Occipital lobe (tissue), 2 donors: ENCODE data around the gene NSMF. TPM values are rescaled to one million over a fixed set of nuclear protein-coding genes. Genes with fewer than 3 reads are reported as not detected.

Experiments used
- DNase-seq: peaks from one replicate; lab custom pipeline; 2025; lab: John Stamatoyannopoulos, UW
- total RNA-seq: library from RNA; depleted of rRNA; stranded (reverse); fragments of >200 nt; gene quantifications from one replicate; pipeline ENCODE4 v1.2.3, GENCODE V29; 2014

NSMF gene, protein sequence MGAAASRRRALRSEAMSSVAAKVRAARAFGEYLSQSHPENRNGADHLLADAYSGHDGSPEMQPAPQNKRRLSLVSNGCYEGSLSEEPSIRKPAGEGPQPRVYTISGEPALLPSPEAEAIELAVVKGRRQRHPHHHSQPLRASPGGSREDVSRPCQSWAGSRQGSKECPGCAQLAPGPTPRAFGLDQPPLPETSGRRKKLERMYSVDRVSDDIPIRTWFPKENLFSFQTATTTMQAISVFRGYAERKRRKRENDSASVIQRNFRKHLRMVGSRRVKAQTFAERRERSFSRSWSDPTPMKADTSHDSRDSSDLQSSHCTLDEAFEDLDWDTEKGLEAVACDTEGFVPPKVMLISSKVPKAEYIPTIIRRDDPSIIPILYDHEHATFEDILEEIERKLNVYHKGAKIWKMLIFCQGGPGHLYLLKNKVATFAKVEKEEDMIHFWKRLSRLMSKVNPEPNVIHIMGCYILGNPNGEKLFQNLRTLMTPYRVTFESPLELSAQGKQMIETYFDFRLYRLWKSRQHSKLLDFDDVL
- total RNA-seq = 35.7 TPM

DNA sequence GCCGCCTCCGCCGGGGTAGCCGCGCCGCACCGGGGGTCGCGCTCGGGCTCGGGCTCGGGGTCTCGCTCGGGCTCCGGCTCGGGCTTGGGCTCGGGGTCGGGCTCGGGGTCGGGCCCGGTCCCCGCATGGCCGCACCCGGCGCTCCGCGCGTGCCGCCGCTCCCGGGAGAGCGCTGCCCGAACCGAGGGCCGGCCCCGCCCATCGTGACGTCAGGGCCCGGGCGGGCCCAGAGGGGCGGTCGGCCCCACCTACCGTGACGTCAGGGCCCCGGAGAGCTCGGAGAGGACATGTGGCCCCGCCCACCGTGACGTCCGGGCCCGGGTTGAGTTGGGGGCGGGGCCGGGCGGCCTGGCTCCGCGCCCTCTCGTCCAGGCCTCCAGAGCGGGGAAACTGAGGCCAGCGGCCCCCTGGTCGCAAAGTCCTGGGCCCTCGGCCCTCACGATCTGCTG lies at the start of gene NSMF:
Gene NSMF, minus strand, starts transcription at position 183 of the 449 bp plus-strand sequence. CDS start 232 bp downstream, outside the sequence.
- DNase-seq = peak; percentile 88

DNA sequence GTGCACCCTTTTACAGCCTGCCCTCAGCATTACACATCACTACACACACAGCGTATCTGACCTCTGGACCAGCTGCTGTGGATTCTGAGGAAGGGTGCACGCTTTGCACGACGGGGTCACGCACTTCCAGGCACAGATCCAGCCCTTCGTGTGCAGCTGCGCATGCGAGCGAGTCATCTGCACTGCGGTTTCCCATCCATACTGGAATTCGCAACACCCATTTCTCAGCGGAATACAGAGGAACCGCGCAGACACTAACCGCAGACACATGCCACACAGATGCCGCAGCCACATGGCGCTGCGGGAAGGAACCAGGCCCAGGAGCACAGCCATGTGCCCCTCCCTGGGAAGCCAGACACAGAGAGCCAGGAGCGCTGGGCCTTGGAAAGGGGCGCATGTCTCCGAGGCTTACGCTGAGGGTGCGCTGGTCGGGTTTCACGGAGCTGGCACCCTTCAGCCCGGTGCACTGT lies 47.6 kb upstream of the NSMF start:
- DNase-seq = no peak

- DNase-seq = no peak
Observed at GRCh38 chr9:137506274-137506673, 47.1 kb upstream of the NSMF start.

GRCh38 chr9:137505421-137506140 lies 46.4 kb upstream of the NSMF start:
- no peak for DNase-seq

DNA sequence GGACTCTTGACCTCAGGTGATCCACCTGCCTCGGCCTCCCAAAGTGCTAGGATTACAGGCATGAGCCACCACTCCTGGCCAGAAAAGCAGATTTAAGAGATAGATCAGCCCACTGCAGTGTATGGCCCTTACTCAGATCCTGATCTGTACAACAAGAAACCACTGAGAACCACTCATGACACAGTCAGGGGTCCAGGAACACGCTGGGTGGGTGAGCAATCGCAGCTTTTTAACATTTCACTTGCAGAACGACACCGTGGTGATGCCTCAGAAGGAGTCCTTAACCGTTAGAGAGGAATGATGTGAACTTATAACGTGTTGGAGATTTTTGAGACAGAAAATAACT lies 45.3 kb upstream of the NSMF start:
- DNase-seq = no peak

DNA sequence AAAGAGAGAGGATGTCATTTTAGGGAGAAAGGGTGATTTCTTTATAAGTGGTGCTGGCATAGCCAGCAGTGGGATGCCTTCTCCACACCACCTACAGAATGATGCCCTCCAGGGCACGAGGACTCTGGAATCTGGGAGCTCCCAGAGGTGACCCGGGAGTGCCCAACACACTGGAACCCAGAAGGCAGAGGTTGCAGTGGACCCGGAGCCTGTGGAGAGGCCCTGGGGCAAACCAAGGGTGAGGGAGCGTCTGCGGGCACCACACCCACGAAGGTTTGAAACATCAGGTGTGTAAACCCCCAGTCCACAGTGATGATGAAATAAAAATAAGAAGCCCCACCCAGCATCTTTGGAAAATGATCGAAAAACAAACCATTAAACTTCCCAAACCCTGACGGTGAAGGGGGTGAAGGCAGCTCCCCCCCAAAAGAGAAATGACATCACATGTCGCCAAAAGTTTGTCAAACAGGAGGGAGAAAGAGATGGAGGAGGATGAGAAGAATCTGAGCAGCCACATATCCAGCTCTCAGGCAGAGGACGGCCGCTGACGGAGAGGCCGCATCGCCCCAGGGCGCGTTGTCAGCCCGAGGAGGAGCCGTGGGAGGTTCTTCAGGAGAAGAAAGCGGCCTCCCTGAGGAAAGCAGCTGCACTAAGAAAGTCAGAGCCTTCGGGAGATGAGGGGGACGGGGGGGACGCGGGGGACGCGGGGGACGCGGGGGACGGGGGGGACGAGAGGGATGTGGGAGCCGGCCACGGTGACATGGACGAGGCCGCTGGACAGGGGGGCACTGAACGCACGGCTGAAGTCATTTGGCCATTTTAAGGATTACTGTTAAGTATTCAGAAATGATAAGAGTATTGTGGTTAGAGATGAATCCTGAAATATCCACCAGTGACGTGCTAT lies 43.1 kb upstream of the NSMF start:
- no peak for DNase-seq

DNA sequence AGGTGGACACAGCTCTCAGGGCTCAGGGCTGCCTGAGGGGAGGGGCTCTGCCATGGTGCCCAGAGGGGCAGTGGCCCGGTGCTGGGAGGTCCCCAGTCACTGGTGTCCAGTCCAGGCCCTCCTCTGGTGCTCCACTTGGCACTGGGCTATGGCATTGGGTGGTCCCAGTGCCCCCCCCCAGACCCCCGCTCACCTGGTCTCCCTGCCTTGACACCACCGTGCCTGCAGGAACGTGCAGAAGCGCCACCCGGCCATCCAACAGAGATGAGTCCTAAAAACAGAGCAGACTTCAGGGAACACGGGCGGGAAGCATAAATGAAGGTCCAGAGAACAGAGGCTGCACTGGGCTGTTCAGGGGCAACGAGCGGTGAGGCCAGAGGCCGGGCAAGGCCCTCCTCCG lies 42.3 kb upstream of the NSMF start:
- no peak for DNase-seq

DNA sequence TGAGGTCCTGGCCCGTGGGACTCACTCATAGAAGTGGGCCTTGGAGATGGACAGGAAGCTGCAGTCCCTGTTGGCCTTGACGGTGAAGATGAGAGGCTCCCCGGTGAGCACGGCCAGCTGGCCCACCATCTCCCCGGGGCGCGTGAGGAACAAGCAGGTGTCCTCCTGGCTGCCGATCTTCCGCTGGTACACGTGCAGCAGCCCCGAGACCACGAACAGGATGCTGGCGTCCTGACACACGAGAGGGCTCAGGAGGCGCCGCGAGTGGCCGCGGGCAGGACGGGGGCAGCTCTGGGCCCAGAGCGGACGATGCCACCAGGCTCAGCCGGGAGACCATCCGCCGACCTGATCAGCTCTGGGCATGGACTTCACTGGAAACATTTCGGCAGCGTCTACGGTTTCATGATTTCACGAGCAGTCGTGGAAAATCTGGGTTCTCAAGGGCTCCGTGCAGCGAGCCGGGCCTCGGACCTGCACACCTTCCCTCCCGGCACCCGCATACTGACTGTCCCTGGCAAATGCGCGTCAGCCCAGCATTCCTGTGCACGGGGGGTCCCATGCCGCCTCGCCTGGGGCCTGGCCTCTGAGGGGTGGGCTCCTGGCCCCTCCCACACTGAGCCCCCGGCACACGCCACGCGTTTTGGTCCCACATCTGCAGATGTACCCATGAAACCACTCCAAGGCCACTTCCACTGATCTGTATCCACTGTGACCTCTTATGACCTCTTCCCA lies 41.7 kb upstream of the NSMF start:
- DNase-seq = no peak

DNA sequence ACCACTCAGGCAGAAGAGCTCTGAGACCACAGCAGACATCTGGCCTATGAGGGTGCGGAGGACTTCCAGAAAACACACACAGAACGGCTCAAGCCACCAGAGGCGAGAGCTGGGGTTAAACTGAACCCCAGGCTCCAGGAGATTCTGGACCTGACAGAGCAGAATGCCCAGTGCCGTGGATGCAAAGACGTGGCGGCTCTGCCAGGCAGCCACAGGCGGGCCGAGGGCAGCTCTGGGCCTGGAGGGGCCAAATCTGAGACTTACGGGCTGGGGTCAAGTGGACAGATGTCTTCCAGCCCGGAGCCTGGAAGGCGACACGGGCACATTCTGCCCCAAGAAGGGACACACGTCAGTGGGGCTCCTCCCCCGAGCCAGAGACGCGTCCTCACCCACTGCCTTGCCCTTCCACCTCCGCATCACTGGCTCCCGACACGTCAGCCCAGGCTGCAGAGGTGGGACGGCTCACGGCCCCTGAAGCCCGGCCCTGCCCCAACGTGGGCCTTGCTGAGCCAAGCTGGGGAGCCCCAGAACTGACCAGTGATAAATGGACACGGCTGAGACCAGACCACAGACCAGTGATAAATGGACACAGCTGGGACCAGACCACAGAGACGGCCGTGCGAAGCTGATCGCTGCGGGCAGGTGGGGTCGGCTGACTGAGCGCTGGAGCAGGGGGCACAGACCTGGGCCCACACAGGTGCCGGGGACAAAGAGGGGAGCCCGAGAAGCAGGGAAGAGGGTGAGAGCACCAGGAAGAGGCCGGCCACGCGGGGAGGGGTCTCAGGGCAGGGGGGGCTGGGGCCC lies 40.9 kb upstream of the NSMF start:
- no peak for DNase-seq

GRCh38 chr9:137499416-137499815 lies 40.3 kb upstream of the NSMF start:
- no peak for DNase-seq

DNA sequence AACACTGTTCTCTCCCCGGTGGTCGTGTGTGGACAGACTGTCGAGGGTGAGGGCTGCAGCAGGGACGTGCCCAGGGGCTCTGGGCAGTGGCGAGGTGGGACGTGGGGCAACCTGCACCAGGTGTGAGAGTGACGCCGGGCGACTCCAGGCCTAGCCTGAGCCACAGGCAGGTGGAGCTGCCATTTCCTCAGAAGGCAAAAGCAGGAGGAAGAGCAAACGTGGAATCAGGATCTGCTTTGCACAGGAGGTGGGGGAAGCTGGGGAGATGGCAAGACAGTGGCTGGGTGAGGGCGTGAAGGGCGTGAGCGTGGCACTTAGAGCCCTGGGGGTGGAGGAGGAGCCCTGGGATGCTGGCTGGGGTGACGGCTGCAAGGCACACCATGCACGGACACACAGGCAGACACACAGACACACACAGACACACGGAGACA lies 39.6 kb upstream of the NSMF start:
- DNase-seq = no peak

DNA sequence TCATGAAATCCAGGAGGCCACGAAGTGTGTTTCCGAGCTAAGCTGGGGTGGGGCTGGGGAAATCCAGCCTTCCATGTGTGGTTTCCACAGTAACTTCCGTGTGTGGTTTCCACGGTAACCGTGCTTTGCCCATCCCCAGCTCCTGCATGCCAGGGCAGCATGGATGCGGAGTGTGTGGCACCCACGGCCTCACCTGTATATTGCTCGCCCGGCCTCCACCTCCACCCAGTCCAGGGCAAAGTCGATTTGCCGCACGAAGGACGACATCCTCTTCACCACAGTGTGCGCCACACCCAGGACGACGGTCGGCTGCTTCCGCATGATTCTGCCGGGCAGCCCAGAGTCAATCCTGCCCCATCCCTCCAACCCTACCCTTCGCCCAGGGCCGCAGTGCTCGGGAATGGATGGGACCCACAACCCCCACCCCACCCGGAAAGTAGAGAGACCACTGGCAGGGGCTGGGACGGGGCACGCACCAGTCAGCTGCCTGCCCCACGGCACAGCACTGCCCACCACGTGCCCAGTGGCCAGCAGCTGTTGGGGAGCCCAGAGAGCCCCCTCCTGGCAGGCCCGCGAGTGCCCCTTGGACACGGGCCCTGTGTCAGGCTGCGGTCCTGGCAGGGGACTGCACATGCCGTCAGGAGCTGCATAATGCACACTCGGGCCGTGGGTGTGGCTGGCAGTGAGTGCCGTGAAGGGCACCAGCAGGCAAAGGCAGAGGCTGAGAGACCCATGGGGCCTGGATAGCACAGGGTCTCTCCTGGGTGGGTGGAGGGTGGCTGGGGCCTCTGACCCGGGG lies 39.0 kb upstream of the NSMF start:
- no peak for DNase-seq

GRCh38 chr9:137496601-137497375 lies 37.7 kb upstream of the NSMF start:
- DNase-seq = no peak

GRCh38 chr9:137494550-137495351 lies 35.6 kb upstream of the NSMF start:
- DNase-seq = no peak

DNA sequence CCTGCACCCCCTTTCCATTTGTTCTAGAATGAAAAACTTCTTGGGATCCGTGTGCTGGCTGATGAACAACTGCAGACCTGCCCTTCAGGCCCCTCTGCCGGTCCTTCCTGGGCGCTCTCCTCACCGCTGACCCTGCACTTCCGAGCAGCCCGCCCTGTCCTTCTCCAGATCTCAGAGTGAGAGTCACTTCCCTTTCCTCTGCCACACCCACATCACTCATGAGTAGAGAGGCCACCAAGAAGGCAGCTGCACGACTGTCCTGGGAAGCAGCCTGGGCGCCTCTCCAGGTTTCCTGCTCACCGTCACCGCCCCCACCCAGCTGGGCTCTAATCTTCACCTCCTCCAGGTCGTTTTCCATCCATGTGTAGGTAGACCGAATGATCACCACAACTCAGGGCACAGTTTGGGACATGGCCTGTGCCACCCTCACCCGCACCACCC lies 35.0 kb upstream of the NSMF start:
- DNase-seq = no peak

GRCh38 chr9:137493364-137494103 lies 34.4 kb upstream of the NSMF start:
- DNase-seq = no peak
